Epithelial cell of proximal tubule (primary cell): ENCODE data around the gene PKHD1. TPM values are rescaled to one million over a fixed set of nuclear protein-coding genes. Genes with fewer than 3 reads are reported as not detected.

Experiments used
- DNase-seq: peaks from one replicate; pipeline ENCODE4 v3.0.0-alpha.2; 2011; ENCODE audit warnings: low read depth
- H3K4me3 ChIP-seq: 2 replicates; pipeline ENCODE4 v1.5.1; 2011; ENCODE audit warnings: low read depth, mild to moderate bottlenecking, low read length
- total RNA-seq: library from RNA; depleted of rRNA; stranded (reverse); fragments of >200 nt; gene quantifications from 2 replicates; pipeline ENCODE4 v1.2.3, GENCODE V29; 2015
- TF ChIP-seq, protein P1 (sequence below): conservative IDR thresholded peaks from 2 replicates; pipeline ENCODE4 v1.5.1; 2012; ENCODE audit warnings: low read depth, mild to moderate bottlenecking, low read length

The PKHD1 gene
- total RNA-seq, 1 donor from 2014 or later: 1.7 TPM

DNA sequence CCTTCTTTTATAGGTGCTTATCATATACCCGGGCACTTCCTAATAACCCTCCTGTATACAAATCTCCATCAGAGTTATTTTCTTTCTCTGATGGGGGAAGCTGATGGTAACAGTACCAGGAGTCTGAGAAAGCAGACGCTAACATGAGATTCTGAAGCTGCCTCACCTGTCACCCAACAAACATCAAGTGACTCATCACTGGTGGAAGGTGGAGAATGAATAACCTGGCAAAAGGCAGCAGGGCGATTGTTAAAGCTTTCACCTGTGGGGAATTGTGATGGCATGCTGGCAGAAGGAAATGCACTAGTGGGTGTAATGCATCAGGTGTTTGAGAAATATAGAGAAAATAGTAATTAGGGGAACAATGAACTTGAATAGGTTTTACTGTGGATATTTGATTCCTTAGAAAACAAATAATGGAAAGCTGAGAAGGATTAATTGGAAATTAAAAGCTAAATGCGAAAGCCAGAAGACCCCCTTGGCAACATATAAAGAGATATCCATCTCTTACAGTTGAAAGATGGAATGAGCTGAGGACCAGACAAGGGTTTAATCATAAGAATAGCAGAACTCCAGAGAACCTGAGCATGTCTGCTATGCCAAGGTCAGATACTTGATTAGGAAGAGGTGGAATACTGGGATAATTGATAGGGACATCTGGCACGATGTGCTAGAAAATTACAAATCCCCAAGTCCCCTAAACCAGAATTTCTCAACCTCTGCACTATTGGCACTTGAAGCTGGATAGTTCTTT lies 517.1 kb downstream of the PKHD1 start:
- TF ChIP-seq, protein P1, sequence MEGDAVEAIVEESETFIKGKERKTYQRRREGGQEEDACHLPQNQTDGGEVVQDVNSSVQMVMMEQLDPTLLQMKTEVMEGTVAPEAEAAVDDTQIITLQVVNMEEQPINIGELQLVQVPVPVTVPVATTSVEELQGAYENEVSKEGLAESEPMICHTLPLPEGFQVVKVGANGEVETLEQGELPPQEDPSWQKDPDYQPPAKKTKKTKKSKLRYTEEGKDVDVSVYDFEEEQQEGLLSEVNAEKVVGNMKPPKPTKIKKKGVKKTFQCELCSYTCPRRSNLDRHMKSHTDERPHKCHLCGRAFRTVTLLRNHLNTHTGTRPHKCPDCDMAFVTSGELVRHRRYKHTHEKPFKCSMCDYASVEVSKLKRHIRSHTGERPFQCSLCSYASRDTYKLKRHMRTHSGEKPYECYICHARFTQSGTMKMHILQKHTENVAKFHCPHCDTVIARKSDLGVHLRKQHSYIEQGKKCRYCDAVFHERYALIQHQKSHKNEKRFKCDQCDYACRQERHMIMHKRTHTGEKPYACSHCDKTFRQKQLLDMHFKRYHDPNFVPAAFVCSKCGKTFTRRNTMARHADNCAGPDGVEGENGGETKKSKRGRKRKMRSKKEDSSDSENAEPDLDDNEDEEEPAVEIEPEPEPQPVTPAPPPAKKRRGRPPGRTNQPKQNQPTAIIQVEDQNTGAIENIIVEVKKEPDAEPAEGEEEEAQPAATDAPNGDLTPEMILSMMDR: no peak
- H3K4me3 ChIP-seq: no peak overlapping the region
- no peak for DNase-seq

DNA sequence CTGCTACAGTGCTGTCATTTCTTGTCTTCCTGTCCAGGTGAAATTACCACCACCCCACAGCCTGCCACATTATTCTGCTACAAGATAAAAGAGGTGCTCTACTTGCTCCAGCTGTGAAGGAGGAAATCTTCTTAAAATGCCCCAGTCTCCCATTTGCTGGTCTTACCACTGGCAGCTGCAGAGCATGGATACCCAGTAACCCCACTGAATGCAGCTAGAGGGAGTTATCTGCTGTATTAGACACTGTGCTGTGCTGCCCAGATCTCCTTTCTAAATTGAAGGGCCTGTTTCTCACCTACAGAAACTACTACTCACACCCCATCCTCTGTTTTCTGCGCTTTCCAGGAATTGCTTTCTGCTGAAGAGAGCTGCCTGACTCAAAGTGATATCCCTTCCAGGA lies 517.8 kb downstream of the PKHD1 start:
- no peak overlapping the region for H3K4me3 ChIP-seq
- DNase-seq: no peak
- TF ChIP-seq, protein P1: peak; percentile 34

DNA sequence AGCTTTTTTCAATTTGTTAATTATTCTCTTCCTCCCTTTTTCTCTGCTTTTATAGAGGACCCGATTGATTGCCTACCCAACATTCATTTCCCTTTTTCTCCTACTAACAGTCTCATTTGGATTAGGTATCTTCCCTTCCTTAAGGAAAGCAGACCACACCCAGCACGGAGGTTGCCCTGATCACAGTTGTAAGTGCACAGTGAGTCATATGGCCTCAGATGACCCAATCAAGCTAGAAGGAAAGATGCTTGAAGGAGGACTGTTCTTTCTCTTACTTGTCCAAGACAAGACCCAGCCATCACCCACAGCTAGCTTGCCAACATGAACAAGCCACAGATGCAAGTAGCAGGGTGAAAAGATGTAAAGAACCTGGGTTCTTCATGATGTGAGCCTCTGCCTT lies 518.6 kb downstream of the PKHD1 start:
- H3K4me3 ChIP-seq: no peak overlapping the region
- no peak for DNase-seq

DNA sequence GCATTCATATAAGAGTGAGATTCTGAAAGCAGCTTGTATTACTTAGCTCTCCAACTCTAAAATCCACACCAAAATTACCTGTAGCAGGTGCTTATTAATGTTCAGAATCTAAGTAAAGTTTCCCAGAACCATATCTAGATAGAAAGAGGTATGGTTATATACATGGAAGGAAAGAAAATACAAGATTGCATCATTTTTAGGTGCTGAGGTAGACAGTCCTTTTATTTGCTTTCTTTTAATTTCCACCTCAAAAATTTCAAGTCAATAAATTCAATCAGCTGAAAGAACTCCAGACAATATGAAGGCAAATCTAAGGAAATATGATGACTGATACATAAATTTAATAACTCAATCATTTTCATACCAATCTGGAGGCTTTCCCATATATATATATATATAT lies 521.9 kb downstream of the PKHD1 start:
- DNase-seq: no peak
- no peak overlapping the region for H3K4me3 ChIP-seq
- TF ChIP-seq, protein P1: no peak

More for the DNA sequence above, 518.6 kb downstream of the PKHD1 start:
- TF ChIP-seq, protein P1: no peak

Other genes starting within 250 kb of the PKHD1 start
- gene IL17A, start 98.8 kb upstream of the PKHD1 start, total RNA-seq: not detected in 2 replicates
- not detected in 2 replicates for gene IL17F, start 156.9 kb upstream of the PKHD1 start, total RNA-seq
- gene MCM3, start 197.1 kb upstream of the PKHD1 start, total RNA-seq: 137 and 175 TPM in 2 replicates